Mesothelial cell of epicardium (in vitro differentiated cells): ENCODE measurements around the gene PON2. TPM values are rescaled to one million over a fixed set of nuclear protein-coding genes. Genes with fewer than 3 reads are reported as not detected.
"Not testable (repeated sequence)": the region's sequence is repeated elsewhere in the genome, so short reads cannot be mapped to it uniquely, and the experiment has no call there.

Source experiments
- DNase-seq, 2 experiments: peaks; one replicate each; pipeline ENCODE4 v3.0.0; 2021; ENCODE audit warnings: low spot score in 2 of 2; ENCODE audit not compliant: unreplicated experiment in 2 of 2
- H3K27ac Mint-ChIP-seq: 2 replicates; pipeline ENCODE4 v1.8.0; 2021; ENCODE audit warnings: mixed read lengths
- H3K27me3 Mint-ChIP-seq: 2 replicates; pipeline ENCODE4 v1.8.0; 2021; ENCODE audit warnings: low read depth, mixed read lengths
- H3K36me3 Mint-ChIP-seq: 2 replicates; pipeline ENCODE4 v1.8.0; 2021; ENCODE audit warnings: mixed read lengths
- H3K4me1 Mint-ChIP-seq: 2 replicates; pipeline ENCODE4 v1.8.0; 2021; ENCODE audit warnings: mixed read lengths
- H3K4me3 Mint-ChIP-seq: 2 replicates; pipeline ENCODE4 v1.8.0; 2021; ENCODE audit warnings: mild to moderate bottlenecking, moderate library complexity, mixed read lengths
- H3K9me3 Mint-ChIP-seq: 2 replicates; pipeline ENCODE4 v1.8.0; 2021; ENCODE audit warnings: mixed read lengths
- CTCF ChIP-seq: fragments of 200-600 bp; sonication (generic); IDR thresholded peaks from one replicate; pipeline ENCODE4 v1.5.0; 2021; ENCODE audit warnings: antibody characterized with exemption; ENCODE audit not compliant: unreplicated experiment
- total RNA-seq: library from RNA; stranded (reverse); gene quantifications from 3 replicates; pipeline ENCODE4 v1.2.1, GENCODE V29; 2021

PON2 gene
- total RNA-seq, 1 donor from 2014 or later = 115 TPM

GRCh38 chr7:95389516-95389915, 45.3 kb downstream of the PON2 start:
- Mint-ChIP-seq H3K4me3 (no peak overlapping the region), H3K4me1 (peaks cover 5% of the 10 kb centered on the region), H3K9me3 (peaks cover 18% of the 10 kb centered on the region), H3K36me3 (no peaks in the 10 kb centered on the region), H3K27me3 (peaks cover 3% of the 10 kb centered on the region), H3K27ac (no peak overlapping the region)
- TF ChIP-seq CTCF = no peak
- no peak for DNase-seq

DNA sequence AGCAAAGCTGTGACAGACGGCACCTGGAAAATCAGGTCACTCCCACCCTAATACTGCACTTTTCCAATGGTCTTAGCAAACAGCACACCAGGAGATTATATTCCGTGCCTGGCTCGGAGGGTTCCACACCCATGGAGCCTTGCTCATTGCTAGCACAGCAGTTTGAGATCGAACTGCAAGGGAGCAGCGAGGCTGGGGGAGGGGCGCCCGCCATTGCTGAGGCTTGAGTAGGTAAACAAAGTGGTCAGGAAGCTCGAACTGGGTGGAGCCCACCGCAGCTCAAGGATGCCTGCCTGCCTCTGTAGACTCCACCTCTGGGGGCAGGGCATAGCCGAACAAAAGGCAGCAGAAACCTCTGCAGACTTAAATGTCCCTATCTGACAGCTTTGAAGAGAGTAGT, 55.4 kb downstream of the PON2 start:
- not testable (repeated sequence) for H3K4me3 Mint-ChIP-seq, H3K27me3 Mint-ChIP-seq, H3K27ac Mint-ChIP-seq, H3K4me1 Mint-ChIP-seq, DNase-seq, H3K36me3 Mint-ChIP-seq
- H3K9me3 Mint-ChIP-seq = peaks cover 50% of the 10 kb centered on the region

GRCh38 chr7:95376632-95377400, 58.0 kb downstream of the PON2 start:
- Mint-ChIP-seq H3K27ac (no peak overlapping the region), H3K36me3 (no peaks in the 10 kb centered on the region), H3K4me3 (no peak overlapping the region), H3K4me1 (no peaks in the 10 kb centered on the region), H3K9me3 (peaks cover 30% of the 10 kb centered on the region), H3K27me3 (no peaks in the 10 kb centered on the region)
- no peak for DNase-seq
- no peak for TF ChIP-seq CTCF

DNA sequence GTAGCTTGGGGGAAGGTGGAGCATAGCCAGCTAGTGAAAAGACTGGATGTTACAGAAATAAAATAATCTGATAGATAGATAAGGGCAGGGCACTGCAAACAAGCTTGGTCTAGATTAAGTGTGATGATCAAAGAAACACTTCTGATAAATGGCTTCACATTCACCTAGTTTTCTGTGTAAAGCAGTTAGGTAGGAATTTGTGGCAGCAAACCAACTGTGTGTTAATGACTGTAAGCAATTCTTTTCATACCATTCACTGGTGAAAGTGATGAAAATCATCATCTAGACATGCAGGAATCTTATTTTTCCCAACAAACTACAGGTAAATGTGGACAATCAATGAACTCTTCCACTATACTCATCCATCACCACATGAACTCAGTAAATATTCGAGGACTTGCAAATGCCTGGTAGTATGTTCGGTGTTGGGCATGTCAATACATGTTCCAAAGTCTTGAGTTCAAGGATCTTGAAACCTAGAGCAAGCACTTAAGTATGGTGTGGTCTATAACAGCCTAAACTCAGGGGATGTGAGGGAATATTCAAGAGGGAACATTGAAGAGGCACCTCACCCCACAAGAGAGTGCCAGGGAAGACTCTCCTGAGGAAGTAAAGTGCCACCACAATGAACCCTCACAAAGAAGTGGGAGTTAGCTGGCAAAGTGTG, 59.1 kb downstream of the PON2 start:
- Mint-ChIP-seq H3K4me3 (no peak overlapping the region), H3K27ac (no peak overlapping the region), H3K36me3 (no peaks in the 10 kb centered on the region), H3K9me3 (peaks cover 22% of the 10 kb centered on the region), H3K4me1 (no peaks in the 10 kb centered on the region), H3K27me3 (no peaks in the 10 kb centered on the region)
- no peak for DNase-seq
- no peak for TF ChIP-seq CTCF

DNA sequence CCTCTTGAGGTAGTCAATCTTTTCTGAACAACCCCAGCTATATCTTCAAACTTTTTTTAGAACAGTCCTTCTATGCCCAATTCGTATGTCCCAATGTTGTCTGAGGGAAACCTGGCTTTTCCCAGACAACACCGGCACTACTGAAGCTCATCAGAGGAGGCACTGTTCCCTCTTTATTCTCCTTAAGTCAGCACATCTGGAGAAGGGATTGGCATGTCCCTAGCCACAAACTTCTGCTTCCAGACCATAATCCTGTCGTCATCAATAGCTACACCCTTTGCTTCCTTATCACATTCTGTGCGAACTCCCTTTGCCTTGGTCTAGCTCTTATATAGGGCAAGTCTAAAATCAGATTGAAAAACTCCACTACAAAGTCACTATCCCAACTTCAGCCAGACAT, 61.5 kb downstream of the PON2 start:
- no peak for TF ChIP-seq CTCF
- no peaks in the 10 kb centered on the region for H3K27me3 Mint-ChIP-seq
- no peak for DNase-seq

DNA sequence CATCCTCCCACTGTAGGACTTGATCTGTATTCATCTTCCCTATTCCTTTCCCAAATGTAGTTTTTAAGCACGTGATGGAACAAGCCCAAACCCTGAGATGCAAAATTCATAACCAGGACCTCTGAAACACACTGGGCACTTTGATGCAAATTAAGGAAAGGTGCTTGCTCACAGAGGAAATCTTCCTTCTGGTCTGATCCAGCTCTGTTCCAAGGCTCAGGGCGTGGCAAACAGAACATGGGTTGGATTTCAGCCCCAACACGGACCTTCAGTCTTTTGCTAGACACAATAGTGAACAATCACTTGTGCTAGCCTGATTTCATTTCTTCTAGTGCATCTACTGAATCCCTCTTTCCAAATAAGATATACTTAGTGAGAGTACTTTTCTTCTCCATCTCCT, 66.6 kb downstream of the PON2 start:
- no peaks in the 10 kb centered on the region for H3K9me3 Mint-ChIP-seq
- DNase-seq = no peak
- no peaks in the 10 kb centered on the region for H3K4me1 Mint-ChIP-seq
- H3K36me3 Mint-ChIP-seq = no peaks in the 10 kb centered on the region
- H3K4me3 Mint-ChIP-seq = no peak overlapping the region
- no peaks in the 10 kb centered on the region for H3K27me3 Mint-ChIP-seq
- no peak for TF ChIP-seq CTCF
- H3K27ac Mint-ChIP-seq = no peak overlapping the region

More for the DNA sequence above, 61.5 kb downstream of the PON2 start:
- Mint-ChIP-seq H3K9me3 (peaks cover 5% of the 10 kb centered on the region), H3K4me1 (no peaks in the 10 kb centered on the region), H3K27ac (no peak overlapping the region), H3K36me3 (no peaks in the 10 kb centered on the region), H3K4me3 (no peak overlapping the region)
